SK-N-SH (cell line): ENCODE data around the gene VAMP3. TPM values are rescaled to one million over a fixed set of nuclear protein-coding genes. Genes with fewer than 3 reads are reported as not detected.

Experiments
- CTCF ChIA-PET: fragments of 300-600, 350-600 bp; formaldehyde crosslinking; extraction: SDS; loops from one replicate; lab custom pipeline; 2021; lab: Yijun Ruan, JAX
- POLR2A ChIA-PET: fragments of 350-600 bp; sonication (Branson Sonifier 250); formaldehyde crosslinking; extraction: SDS; loops from one replicate; lab custom pipeline; 2020; ENCODE audit warnings: antibody characterized with exemption, inconsistent platforms; lab: Yijun Ruan, JAX
- DNase-seq: peaks from one replicate; pipeline ENCODE4 v3.0.0; 2012
- H2AFZ ChIP-seq: fragments of 200-600 bp; sonication (generic); 2 replicates; pipeline ENCODE4 v1.8.1; 2016; ENCODE audit warnings: antibody characterized with exemption, mild to moderate bottlenecking, low read depth
- H3F3A ChIP-seq: fragments of 200-600 bp; sonication (generic); replicated peaks from 2 replicates; pipeline ENCODE3; 2016; ENCODE audit warnings: antibody characterized with exemption, mild to moderate bottlenecking; ENCODE audit not compliant: insufficient read depth
- H3K27ac ChIP-seq, 2 experiments: fragments of 200-500 bp in 1 of 2; fragments of 200-600 bp in 1 of 2; sonication (Bioruptor generic) in 1 of 2; sonication (generic), shearing (Covaris generic) in 1 of 2; 2 replicates each; pipeline versions ENCODE4 v1.5.1 to v1.6.1; 2014 to 2016; ENCODE audit warnings: low read depth in 2 of 2, inconsistent platforms in 1 of 2, low read length in 1 of 2, mild to moderate bottlenecking in 1 of 2, mixed read lengths in 1 of 2
- H3K27me3 ChIP-seq: fragments of 200-600 bp; sonication (generic), shearing (Covaris generic); 2 replicates; pipeline ENCODE4 v1.6.1; 2016; ENCODE audit warnings: mixed run types; ENCODE audit not compliant: insufficient read depth
- H3K36me3 ChIP-seq, 2 experiments: fragments of 200-500 bp in 1 of 2; fragments of 200-600 bp in 1 of 2; sonication (Bioruptor generic) in 1 of 2; sonication (generic) in 1 of 2; replicated peaks in 1 of 2; 2 replicates each; pipeline versions ENCODE3 to v1.5.1; 2014 to 2016; ENCODE audit warnings: low read length in 1 of 2, mild to moderate bottlenecking in 1 of 2; ENCODE audit not compliant: insufficient read depth in 2 of 2, control insufficient read depth in 1 of 2
- H3K4me1 ChIP-seq, 2 experiments: fragments of 200-500 bp in 1 of 2; fragments of 200-600 bp in 1 of 2; sonication (Bioruptor generic) in 1 of 2; sonication (generic), shearing (Covaris generic) in 1 of 2; 2 replicates each; pipeline versions ENCODE4 v1.5.1 to v1.6.1; 2014 to 2016; ENCODE audit warnings: low read depth in 1 of 2, low read length in 1 of 2, mixed run types in 1 of 2; ENCODE audit not compliant: insufficient read depth in 2 of 2, control insufficient read depth in 1 of 2
- H3K4me2 ChIP-seq: fragments of 200-600 bp; sonication (generic), shearing (Covaris generic); 2 replicates; pipeline ENCODE4 v1.6.1; 2017; ENCODE audit warnings: mixed run types
- H3K4me3 ChIP-seq, 2 experiments: fragments of 200-500 bp in 1 of 2; fragments of 200-600 bp in 1 of 2; sonication (Bioruptor generic) in 1 of 2; sonication (generic), shearing (Covaris generic) in 1 of 2; 2 replicates each; pipeline versions ENCODE4 v1.5.1 to v1.8.1; 2014 to 2016; ENCODE audit warnings: low read depth in 2 of 2, inconsistent platforms in 1 of 2, low read length in 1 of 2, mild to moderate bottlenecking in 1 of 2, mixed read lengths in 1 of 2, moderate library complexity in 1 of 2
- H3K79me2 ChIP-seq: fragments of 200-600 bp; sonication (generic); 2 replicates; pipeline ENCODE4 v1.8.1; 2017; ENCODE audit warnings: mild to moderate bottlenecking; ENCODE audit not compliant: insufficient read depth
- H3K9ac ChIP-seq: fragments of 200-600 bp; sonication (generic); 2 replicates; pipeline ENCODE4 v1.6.1; 2017; ENCODE audit warnings: mixed run types
- H3K9me2 ChIP-seq: fragments of 200-600 bp; sonication (generic); 2 replicates; pipeline ENCODE4 v1.6.1; 2017; ENCODE audit warnings: mixed run types
- H3K9me3 ChIP-seq: fragments of 200-600 bp; sonication (generic); 2 replicates; pipeline ENCODE4 v1.6.1; 2017; ENCODE audit warnings: mixed run types, mild to moderate bottlenecking, moderate library complexity
- H4K20me1 ChIP-seq: fragments of 200-600 bp; sonication (generic); 2 replicates; pipeline ENCODE4 v1.6.1; 2017; ENCODE audit warnings: mild to moderate bottlenecking, mixed run types; ENCODE audit not compliant: insufficient read depth
- IRF3 ChIP-seq: fragments of 150-350 bp; IDR thresholded peaks from 2 replicates; pipeline ENCODE4 v1.6.1; 2016; ENCODE audit warnings: mild to moderate bottlenecking, low read depth, low read length
- JUND ChIP-seq: IDR thresholded peaks from 2 replicates; pipeline ENCODE4 v1.4.0; 2012
- MEF2A ChIP-seq: IDR thresholded peaks from 2 replicates; pipeline ENCODE4 v1.4.0; 2012; ENCODE audit warnings: low read depth, borderline replicate concordance
- MXI1 ChIP-seq: IDR thresholded peaks from 2 replicates; pipeline ENCODE4 v1.6.1; 2012; ENCODE audit warnings: mild to moderate bottlenecking, low read depth, low read length, improper control_type of control experiment
- RAD21 ChIP-seq: IDR thresholded peaks from 2 replicates; pipeline ENCODE4 v1.6.1; 2012; ENCODE audit warnings: mild to moderate bottlenecking, low read length
- TAF1 ChIP-seq: IDR thresholded peaks from 2 replicates; pipeline ENCODE4 v1.6.1; 2012; ENCODE audit warnings: low read depth, mild to moderate bottlenecking, low read length, moderate library complexity, borderline replicate concordance
- TCF12 ChIP-seq: IDR thresholded peaks from 2 replicates; pipeline ENCODE4 v1.4.0; 2012
- WGBS: methylation state at CpG from one replicate; pipeline ENCODE4 v1.1.6; 2017; ENCODE audit warnings: low lambda C conversion rate; 5-methylcytosine and 5-hydroxymethylcytosine counted together
- polyA plus RNA-seq, 3 experiments: library from polyadenylated mRNA; depleted of rRNA; stranded (reverse); fragments of >200 nt; gene quantifications; 2 replicates each; pipeline ENCODE4 v1.2.3, GENCODE V29; 2012
- TF ChIP-seq, protein P1 (sequence below): fragments of 200-600 bp; sonication (generic); IDR thresholded peaks from 2 replicates; pipeline ENCODE4 v1.6.1; 2017; ENCODE audit warnings: antibody characterized with exemption, mild to moderate bottlenecking, moderate library complexity

Gene VAMP3
- polyA plus RNA-seq, 1 of the 3 experiments (the other 2 are of a cell fraction): 96.4 TPM

DNA sequence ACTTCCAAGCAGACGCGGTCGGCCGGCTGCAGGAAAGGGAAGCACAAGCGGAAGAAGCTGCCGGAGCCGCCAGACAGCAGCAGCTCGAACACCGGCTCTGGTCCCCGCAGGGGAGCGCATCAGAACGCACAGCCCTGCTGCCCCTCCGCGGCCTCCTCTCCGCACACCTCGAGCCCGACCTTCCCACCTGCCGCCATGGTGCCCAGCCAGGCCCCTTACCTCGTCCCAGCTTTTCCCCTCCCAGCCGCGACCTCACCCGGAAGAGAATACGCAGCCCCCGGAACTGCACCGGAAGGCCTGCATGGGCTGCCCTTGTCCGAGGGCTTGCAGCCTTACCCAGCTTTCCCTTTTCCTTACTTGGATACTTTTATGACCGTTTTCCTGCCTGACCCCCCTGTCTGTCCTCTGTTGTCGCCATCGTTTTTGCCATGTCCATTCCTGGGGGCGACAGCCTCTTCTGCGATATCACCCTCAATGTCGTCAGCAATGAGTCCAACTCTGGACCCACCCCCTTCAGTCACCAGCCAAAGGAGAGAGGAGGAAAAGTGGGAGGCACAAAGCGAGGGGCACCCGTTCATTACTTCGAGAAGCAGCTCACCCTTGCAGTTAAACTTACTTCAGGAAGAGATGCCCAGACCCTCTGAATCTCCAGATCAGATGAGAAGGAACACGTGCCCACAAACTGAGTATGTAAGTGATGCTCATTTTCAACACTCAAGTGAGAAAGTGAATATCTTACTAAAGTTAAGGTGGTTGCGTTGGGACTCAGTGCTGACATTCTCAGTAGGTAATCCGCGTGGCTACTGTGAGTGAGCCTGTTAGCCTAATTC lies 56.2 kb downstream of the VAMP3 start:
- ChIA-PET CTCF (interaction anchor here (0.7 to 1.2 kb wide), 3 partner anchors 19 to 605 kb away, joined by 3 to 4 read pairs (median 3); no protein-coding TSS in a partner anchor), POLR2A (no interaction called here)
- Histone ChIP-seq H3K27me3 (no peaks in the 10 kb centered on the region), H3K79me2 (no peaks in the 10 kb centered on the region), H4K20me1 (no peaks in the 10 kb centered on the region), H3K9ac (no peak overlapping the region), H3K4me1 (no peaks in the 10 kb centered on the region), H2AFZ (no peak overlapping the region), H3K9me2 (no peaks in the 10 kb centered on the region), H3F3A (no peaks in the 10 kb centered on the region), H3K27ac (no peak overlapping the region), H3K36me3 (peaks cover 52 to 62% of the 10 kb centered on the region in 2 experiments), H3K9me3 (no peaks in the 10 kb centered on the region), H3K4me2 (no peak overlapping the region), H3K4me3 (no peak overlapping the region)
- DNase-seq: no peak
- TF ChIP-seq TAF1 (no peak), JUND (no peak), IRF3 (no peak), RAD21 (no peak), MXI1 (no peak), MEF2A (no peak), TCF12 (no peak)
- TF ChIP-seq, protein P1, sequence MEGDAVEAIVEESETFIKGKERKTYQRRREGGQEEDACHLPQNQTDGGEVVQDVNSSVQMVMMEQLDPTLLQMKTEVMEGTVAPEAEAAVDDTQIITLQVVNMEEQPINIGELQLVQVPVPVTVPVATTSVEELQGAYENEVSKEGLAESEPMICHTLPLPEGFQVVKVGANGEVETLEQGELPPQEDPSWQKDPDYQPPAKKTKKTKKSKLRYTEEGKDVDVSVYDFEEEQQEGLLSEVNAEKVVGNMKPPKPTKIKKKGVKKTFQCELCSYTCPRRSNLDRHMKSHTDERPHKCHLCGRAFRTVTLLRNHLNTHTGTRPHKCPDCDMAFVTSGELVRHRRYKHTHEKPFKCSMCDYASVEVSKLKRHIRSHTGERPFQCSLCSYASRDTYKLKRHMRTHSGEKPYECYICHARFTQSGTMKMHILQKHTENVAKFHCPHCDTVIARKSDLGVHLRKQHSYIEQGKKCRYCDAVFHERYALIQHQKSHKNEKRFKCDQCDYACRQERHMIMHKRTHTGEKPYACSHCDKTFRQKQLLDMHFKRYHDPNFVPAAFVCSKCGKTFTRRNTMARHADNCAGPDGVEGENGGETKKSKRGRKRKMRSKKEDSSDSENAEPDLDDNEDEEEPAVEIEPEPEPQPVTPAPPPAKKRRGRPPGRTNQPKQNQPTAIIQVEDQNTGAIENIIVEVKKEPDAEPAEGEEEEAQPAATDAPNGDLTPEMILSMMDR: no peak
- WGBS: 91% methylated on average over 39 of the region's 39 CpGs

Other genes starting within 250 kb of the VAMP3 start
- gene PER3, start 13.0 kb downstream of the VAMP3 start, polyA plus RNA-seq (2012; rRNA removed): 6.0 and 7.3 TPM in 2 replicates
- 0.13 TPM in 1 of 2 replicates, not detected in the other for gene UTS2, start 81.8 kb downstream of the VAMP3 start, polyA plus RNA-seq (2012; rRNA removed)
- gene TNFRSF9, start 169.5 kb downstream of the VAMP3 start, polyA plus RNA-seq (2012; rRNA removed): 2.9 and 5.1 TPM in 2 replicates
- 415 and 421 TPM in 2 replicates for gene PARK7, start 190.4 kb downstream of the VAMP3 start, polyA plus RNA-seq (2012; rRNA removed)